ENCODE measurements around the gene TSPAN16.
A peak's percentile ranks its signal among the peaks of the same experiment; 100 is the strongest.
"Not testable (repeated sequence)": the region's sequence is repeated elsewhere in the genome, so short reads cannot be mapped to it uniquely, and the experiment has no call there.

Gene TSPAN16

DNA sequence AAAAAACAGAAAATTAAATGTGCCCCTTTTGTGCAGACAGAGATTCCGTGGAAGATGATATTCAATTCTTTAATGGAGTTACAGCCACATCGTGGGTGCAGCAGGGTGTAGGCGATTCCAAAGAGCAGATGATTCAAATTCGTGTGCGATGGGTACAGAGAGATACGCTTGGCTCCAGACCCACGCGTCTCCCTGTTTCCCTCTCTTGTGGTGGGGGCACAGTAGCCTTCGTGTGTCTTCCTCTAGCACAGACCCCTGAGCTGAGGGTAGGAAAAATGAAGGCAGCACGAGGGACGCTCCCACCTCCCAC, 4.8 kb downstream of the TSPAN16 start:
- H3K9me3 ChIP-seq (ENCODE audit: control extremely low read depth in 1 of 5, control insufficient read depth in 4 of 5, insufficient read depth in 2 of 5, low read depth in 1 of 5, low read length in 4 of 5), result peaks cover 0 to 2% (median 0%) of the 10 kb centered on the region in 5 experiments
- H3K4me1 ChIP-seq (ENCODE audit: control extremely low read depth in 1 of 4, control insufficient read depth in 4 of 4, insufficient read depth in 4 of 4, low read length in 3 of 4), result peaks cover 3 to 20% (median 19%) of the 10 kb centered on the region in 4 experiments
- no peak overlapping the region for H3K4me3 ChIP-seq (ENCODE audit: control insufficient read depth in 1 of 7, extremely low read depth in 1 of 7, insufficient read depth in 4 of 7, low read depth in 2 of 7, low read length in 6 of 7)
- ChIA-PET POLR2A (no interaction called here), CTCF (no interaction called here)
- H3K36me3 ChIP-seq (ENCODE audit: control insufficient read depth in 4 of 4, insufficient read depth in 4 of 4, low read length in 3 of 4), result no peaks in the 10 kb centered on the region
- no peak for DNase-seq
- no peaks in the 10 kb centered on the region for H3K27me3 ChIP-seq (replicated peaks in 2 of 5; ENCODE audit: control insufficient read depth in 4 of 5, insufficient read depth in 5 of 5, low read length in 4 of 5)
- no peak overlapping the region for H3K27ac ChIP-seq (ENCODE audit: insufficient read depth in 1 of 2, low read depth in 1 of 2, low read length in 2 of 2, poor library complexity in 1 of 2, severe bottlenecking in 2 of 2)
- WGBS (ENCODE audit: insufficient coverage), result 91% methylated on average over 10 of the region's 11 CpGs

DNA sequence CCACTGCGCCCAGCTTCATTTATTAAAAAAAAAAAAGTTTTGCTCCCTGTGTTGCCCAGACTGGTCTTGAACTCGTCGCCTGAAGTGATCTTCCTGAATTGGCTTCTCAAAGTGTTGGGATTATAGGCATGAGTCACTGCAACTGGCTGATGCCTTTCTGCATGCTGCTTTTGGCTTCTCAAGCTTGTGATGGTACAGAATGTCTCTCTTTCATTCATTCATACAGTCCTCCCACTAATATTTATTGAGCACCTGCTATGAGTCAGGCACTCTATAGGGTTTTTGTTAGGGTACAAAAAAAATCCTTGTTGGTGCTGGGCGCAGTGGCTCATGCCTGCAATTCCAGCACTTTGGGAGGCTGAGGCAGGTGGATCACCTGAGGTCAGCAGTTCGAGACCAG, 9.0 kb downstream of the TSPAN16 start:
- no peaks in the 10 kb centered on the region for H3K27me3 ChIP-seq (replicated peaks in 2 of 5; ENCODE audit: control insufficient read depth in 4 of 5, insufficient read depth in 5 of 5, low read length in 4 of 5)
- CTCF ChIA-PET, result interaction anchor here (1.2 to 2.5 kb wide), 5 partner anchors 11 to 78 kb away, joined by 3 to 9 read pairs (median 4); no protein-coding TSS in a partner anchor
- POLR2A ChIA-PET, result interaction anchor here (0.6 kb wide), 1 partner anchor 46 kb away, joined by 3 read pairs; no protein-coding TSS in a partner anchor
- H3K9me3 ChIP-seq (ENCODE audit: control extremely low read depth in 1 of 5, control insufficient read depth in 4 of 5, insufficient read depth in 2 of 5, low read depth in 1 of 5, low read length in 4 of 5), result peaks cover 0 to 2% (median 0%) of the 10 kb centered on the region in 5 experiments
- H3K36me3 ChIP-seq (ENCODE audit: control insufficient read depth in 4 of 4, insufficient read depth in 4 of 4, low read length in 3 of 4), result no peaks in the 10 kb centered on the region
- DNase-seq, result no peak
- 100% methylated on average over 2 of the region's 5 CpGs for WGBS (ENCODE audit: insufficient coverage)
- peaks cover 3 to 12% (median 12%) of the 10 kb centered on the region in 4 experiments for H3K4me1 ChIP-seq (ENCODE audit: control extremely low read depth in 1 of 4, control insufficient read depth in 4 of 4, insufficient read depth in 4 of 4, low read length in 3 of 4)
- no peak overlapping the region for H3K27ac ChIP-seq (ENCODE audit: insufficient read depth in 1 of 2, low read depth in 1 of 2, low read length in 2 of 2, poor library complexity in 1 of 2, severe bottlenecking in 2 of 2)
- H3K4me3 ChIP-seq (ENCODE audit: control insufficient read depth in 1 of 7, extremely low read depth in 1 of 7, insufficient read depth in 4 of 7, low read depth in 2 of 7, low read length in 6 of 7), result no peak overlapping the region

DNA sequence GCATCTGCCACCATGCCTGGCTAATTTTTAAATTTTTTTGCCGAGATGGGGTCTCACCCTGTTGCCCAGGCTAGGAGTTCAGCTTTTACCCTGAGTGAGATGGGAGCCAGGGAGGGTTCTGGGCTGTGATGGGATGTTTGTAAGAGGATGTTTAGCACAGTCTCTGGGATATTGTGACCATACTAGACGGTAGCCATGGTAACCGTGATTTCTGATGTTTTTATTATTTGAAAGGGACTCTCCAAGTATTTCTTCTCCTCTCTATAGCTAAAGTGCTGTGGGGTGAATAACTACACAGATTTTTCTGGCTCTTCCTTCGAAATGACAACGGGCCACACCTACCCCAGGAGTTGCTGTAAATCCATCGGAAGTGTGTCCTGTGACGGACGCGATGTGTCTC, 10.4 kb downstream of the TSPAN16 start:
- CTCF ChIA-PET, result interaction anchor here (0.8 to 2.3 kb wide), 6 partner anchors 9 to 75 kb away, joined by 3 to 6 read pairs (median 4); no protein-coding TSS in a partner anchor
- 76% methylated on average over 3 of the region's 9 CpGs for WGBS (ENCODE audit: insufficient coverage)
- Histone ChIP-seq H3K27ac (ENCODE audit: insufficient read depth in 1 of 2, low read depth in 1 of 2, low read length in 2 of 2, poor library complexity in 1 of 2, severe bottlenecking in 2 of 2) (no peak overlapping the region), H3K36me3 (ENCODE audit: control insufficient read depth in 4 of 4, insufficient read depth in 4 of 4, low read length in 3 of 4) (no peaks in the 10 kb centered on the region), H3K27me3 (replicated peaks in 2 of 5; ENCODE audit: control insufficient read depth in 4 of 5, insufficient read depth in 5 of 5, low read length in 4 of 5) (no peaks in the 10 kb centered on the region), H3K4me3 (ENCODE audit: control insufficient read depth in 1 of 7, extremely low read depth in 1 of 7, insufficient read depth in 4 of 7, low read depth in 2 of 7, low read length in 6 of 7) (no peak overlapping the region), H3K4me1 (ENCODE audit: control extremely low read depth in 1 of 4, control insufficient read depth in 4 of 4, insufficient read depth in 4 of 4, low read length in 3 of 4) (no peaks in the 10 kb centered on the region), H3K9me3 (ENCODE audit: control extremely low read depth in 1 of 5, control insufficient read depth in 4 of 5, insufficient read depth in 2 of 5, low read depth in 1 of 5, low read length in 4 of 5) (no peaks in the 10 kb centered on the region)
- POLR2A ChIA-PET, result no interaction called here
- DNase-seq, result peak in 2 of 3 donors; percentile 63 to 66

DNA sequence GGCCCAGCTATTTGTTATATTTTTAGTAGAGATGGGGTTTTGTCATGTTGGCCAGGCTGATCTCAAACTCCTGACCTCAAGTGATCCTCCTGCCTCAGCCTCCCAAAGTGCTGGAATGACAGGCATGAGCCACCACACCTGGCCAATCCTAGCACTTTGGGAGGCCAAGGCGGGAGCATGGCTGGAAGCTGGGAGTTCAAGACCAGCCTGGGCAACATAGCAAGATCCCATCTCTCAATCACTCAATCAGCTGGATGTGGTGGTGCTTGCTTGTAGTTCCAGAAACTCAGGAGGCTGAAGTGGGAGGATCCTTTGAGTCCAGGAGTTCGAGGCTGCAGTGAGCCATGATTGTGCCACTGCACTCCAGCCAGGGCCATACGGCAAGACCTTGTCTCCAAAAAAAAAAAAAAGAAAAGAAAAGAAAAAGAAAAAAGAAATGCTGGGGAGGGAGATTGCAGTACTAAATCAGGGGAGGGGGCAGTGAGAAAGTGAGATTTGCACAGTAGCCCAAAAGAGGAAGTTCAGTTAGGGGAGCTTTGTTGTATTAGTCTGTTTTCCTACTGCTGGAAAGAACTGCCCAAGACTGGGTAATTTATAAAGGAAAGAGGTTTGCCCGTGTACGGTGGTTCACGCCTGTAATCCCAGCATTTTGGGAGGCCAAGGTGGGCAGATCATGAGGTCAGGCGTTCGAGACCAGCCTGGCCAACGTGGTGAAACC, 24.5 kb downstream of the TSPAN16 start:
- H3K9me3 ChIP-seq (ENCODE audit: control extremely low read depth in 1 of 5, control insufficient read depth in 4 of 5, insufficient read depth in 2 of 5, low read depth in 1 of 5, low read length in 4 of 5); H3K36me3 ChIP-seq (ENCODE audit: control insufficient read depth in 4 of 4, insufficient read depth in 4 of 4, low read length in 3 of 4); H3K27me3 ChIP-seq (replicated peaks in 2 of 5; ENCODE audit: control insufficient read depth in 4 of 5, insufficient read depth in 5 of 5, low read length in 4 of 5): not testable (repeated sequence)
- POLR2A ChIA-PET, result interaction anchor here (0.6 to 1.7 kb wide), 4 partner anchors 9 to 26 kb away, joined by 3 to 5 read pairs (median 3); partner anchors contain the start of genes CCDC159 and TMEM205
- CTCF ChIA-PET, result interaction anchor here (0.6 to 2.8 kb wide), 5 partner anchors 9 to 198 kb away, joined by 3 to 12 read pairs (median 3); no protein-coding TSS in a partner anchor
- Histone ChIP-seq H3K27ac (ENCODE audit: insufficient read depth in 1 of 2, low read depth in 1 of 2, low read length in 2 of 2, poor library complexity in 1 of 2, severe bottlenecking in 2 of 2) (peak overlapping the region; percentile 33 to 94), H3K4me1 (ENCODE audit: control extremely low read depth in 1 of 4, control insufficient read depth in 4 of 4, insufficient read depth in 4 of 4, low read length in 3 of 4) (peaks cover 27 to 78% (median 74%) of the 10 kb centered on the region in 4 experiments), H3K4me3 (ENCODE audit: control insufficient read depth in 1 of 7, extremely low read depth in 1 of 7, insufficient read depth in 4 of 7, low read depth in 2 of 7, low read length in 6 of 7) (peak overlapping the region in 1 of 7 experiments; percentile 6)
- DNase-seq, result peak in 2 of 3 donors; percentile 74 to 84
- WGBS (ENCODE audit: insufficient coverage), result 16% methylated on average over 7 of the region's 9 CpGs

DNA sequence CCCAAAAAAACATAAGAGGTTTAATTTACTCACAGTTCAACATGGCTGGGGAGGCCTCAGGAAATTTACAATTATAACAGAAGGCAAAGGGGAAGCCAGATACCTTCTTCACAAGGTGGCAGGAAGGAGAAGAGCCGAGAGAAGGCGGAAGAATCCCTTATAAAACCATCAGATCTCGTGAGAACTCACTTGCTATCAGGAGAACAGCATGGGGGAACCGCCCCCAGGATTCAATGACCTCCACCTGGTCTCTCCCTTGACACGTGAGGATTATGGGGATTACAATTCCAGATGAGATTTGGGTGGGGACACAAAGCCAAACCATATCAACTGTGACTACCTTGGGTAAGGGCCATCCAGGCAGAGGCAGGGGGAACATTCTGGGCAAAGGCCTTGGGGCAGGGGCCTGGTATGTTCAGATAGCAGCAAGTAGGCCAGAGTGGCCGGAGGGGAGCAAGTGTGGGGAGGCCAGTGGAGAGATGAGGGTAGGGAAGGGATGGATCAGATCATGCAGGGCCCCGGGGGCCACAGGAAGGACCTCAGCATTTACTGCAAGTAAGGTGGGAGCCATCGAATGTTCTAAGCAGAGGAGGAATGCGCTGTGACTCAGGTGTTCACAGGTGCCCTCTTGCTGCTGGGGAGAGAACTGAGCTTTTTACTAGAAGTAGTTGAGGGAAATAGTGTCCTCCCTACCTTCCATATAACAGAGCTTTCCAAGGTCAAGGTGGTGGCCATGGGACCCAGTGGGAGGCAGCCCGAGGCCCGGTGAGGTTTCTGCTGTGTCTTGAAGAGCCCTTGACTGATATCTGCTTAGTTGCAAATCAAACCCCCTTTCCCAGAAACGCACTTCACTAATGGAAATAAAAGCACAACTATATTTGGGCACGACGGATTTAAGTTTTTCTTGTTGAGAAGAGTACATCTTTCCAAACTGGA, 25.5 kb downstream of the TSPAN16 start:
- CTCF ChIA-PET, result interaction anchor here (1.1 to 2.8 kb wide), 9 partner anchors 10 to 53 kb away, joined by 3 to 12 read pairs (median 7); partner anchors contain the start of genes CCDC159, SWSAP1 and TMEM205
- Histone ChIP-seq H3K4me1 (ENCODE audit: control extremely low read depth in 1 of 4, control insufficient read depth in 4 of 4, insufficient read depth in 4 of 4, low read length in 3 of 4) (peaks cover 28 to 86% (median 82%) of the 10 kb centered on the region in 4 experiments), H3K36me3 (ENCODE audit: control insufficient read depth in 4 of 4, insufficient read depth in 4 of 4, low read length in 3 of 4) (peaks cover 3 to 12% (median 3%) of the 10 kb centered on the region in 4 experiments), H3K9me3 (ENCODE audit: control extremely low read depth in 1 of 5, control insufficient read depth in 4 of 5, insufficient read depth in 2 of 5, low read depth in 1 of 5, low read length in 4 of 5) (no peaks in the 10 kb centered on the region), H3K27ac (ENCODE audit: insufficient read depth in 1 of 2, low read depth in 1 of 2, low read length in 2 of 2, poor library complexity in 1 of 2, severe bottlenecking in 2 of 2) (peak overlapping the region; percentile 87 to 94), H3K27me3 (replicated peaks in 2 of 5; ENCODE audit: control insufficient read depth in 4 of 5, insufficient read depth in 5 of 5, low read length in 4 of 5) (no peaks in the 10 kb centered on the region), H3K4me3 (ENCODE audit: control insufficient read depth in 1 of 7, extremely low read depth in 1 of 7, insufficient read depth in 4 of 7, low read depth in 2 of 7, low read length in 6 of 7) (peak overlapping the region in 3 of 7 experiments; percentile 16 to 42 (median 16))
- POLR2A ChIA-PET, result interaction anchor here (0.6 to 3.0 kb wide), 9 partner anchors 16 to 27 kb away, joined by 3 to 15 read pairs (median 5); partner anchors contain the start of genes CCDC159, RAB3D, TMEM205 and TSPAN16
- 53% methylated on average over 10 of the region's 14 CpGs for WGBS (ENCODE audit: insufficient coverage)
- peak in 2 of 3 donors; percentile 75 to 79 for DNase-seq

DNA sequence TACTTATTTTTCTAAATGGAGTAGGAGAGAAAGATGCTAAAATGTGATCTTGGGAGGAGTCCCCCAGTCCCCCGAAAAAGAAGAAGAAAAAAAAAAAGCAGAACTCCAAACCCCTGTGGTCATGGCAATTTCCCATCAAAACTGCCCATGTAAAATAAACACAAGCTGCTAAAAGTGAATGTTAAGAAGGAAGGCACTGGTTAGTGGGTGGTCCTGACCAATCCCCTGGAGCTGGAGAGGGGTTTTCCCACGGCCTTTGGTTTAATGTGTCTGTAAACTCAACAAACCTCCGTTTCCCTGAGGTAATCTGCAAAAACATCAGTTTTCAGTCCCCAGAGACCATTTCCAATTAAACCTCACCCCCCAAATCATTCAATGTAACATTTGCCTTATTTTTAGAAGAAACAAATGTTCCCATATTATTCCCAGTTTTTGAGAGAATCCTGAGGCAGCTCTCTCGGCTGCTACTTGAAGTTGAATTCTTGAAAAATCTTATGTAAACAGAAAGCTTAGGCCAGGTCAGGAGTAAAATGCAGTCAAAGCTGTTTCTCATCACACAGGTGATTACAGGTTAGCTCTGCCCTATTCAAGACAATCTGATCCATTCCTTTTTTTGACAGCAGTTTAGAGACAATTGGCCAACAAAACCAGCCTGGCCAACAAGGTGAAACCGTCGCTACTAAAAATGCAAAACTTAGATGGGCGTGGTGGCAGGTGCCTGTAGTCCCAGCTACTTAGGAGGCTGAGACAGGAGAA, 26.5 kb downstream of the TSPAN16 start:
- POLR2A ChIA-PET, result interaction anchor here (0.6 to 3.0 kb wide), 11 partner anchors 10 to 55 kb away, joined by 3 to 15 read pairs (median 4); partner anchors contain the start of genes CCDC159, RAB3D, SWSAP1 and TMEM205
- H3K4me1 ChIP-seq (ENCODE audit: control extremely low read depth in 1 of 4, control insufficient read depth in 4 of 4, insufficient read depth in 4 of 4, low read length in 3 of 4), result peaks cover 26 to 86% (median 80%) of the 10 kb centered on the region in 4 experiments
- H3K27me3 ChIP-seq (replicated peaks in 2 of 5; ENCODE audit: control insufficient read depth in 4 of 5, insufficient read depth in 5 of 5, low read length in 4 of 5), result no peaks in the 10 kb centered on the region
- peaks cover 3 to 22% (median 7%) of the 10 kb centered on the region in 4 experiments for H3K36me3 ChIP-seq (ENCODE audit: control insufficient read depth in 4 of 4, insufficient read depth in 4 of 4, low read length in 3 of 4)
- no peaks in the 10 kb centered on the region for H3K9me3 ChIP-seq (ENCODE audit: control extremely low read depth in 1 of 5, control insufficient read depth in 4 of 5, insufficient read depth in 2 of 5, low read depth in 1 of 5, low read length in 4 of 5)
- H3K27ac ChIP-seq (ENCODE audit: insufficient read depth in 1 of 2, low read depth in 1 of 2, low read length in 2 of 2, poor library complexity in 1 of 2, severe bottlenecking in 2 of 2), result peak overlapping the region; percentile 87 to 94
- CTCF ChIA-PET, result interaction anchor here (0.8 to 2.8 kb wide), 15 partner anchors 10 to 160 kb away, joined by 3 to 18 read pairs (median 5); partner anchors contain the start of genes CCDC159, SWSAP1 and TMEM205
- 53% methylated on average over 6 of the region's 7 CpGs for WGBS (ENCODE audit: insufficient coverage)
- DNase-seq, result peak; percentile 73 to 96 (median 96)
- peak overlapping the region in 3 of 7 experiments; percentile 0 to 42 (median 42) for H3K4me3 ChIP-seq (ENCODE audit: control insufficient read depth in 1 of 7, extremely low read depth in 1 of 7, insufficient read depth in 4 of 7, low read depth in 2 of 7, low read length in 6 of 7)
